K562 (cell line): Measurements from ENCODE around the gene ELF2. TPM values are rescaled to one million over a fixed set of nuclear protein-coding genes. Genes with fewer than 3 reads are reported as not detected.

Experiments
- AFF1 ChIP-seq, 2 experiments: fragments of 450-650 bp; IDR thresholded peaks; 2 replicates each; pipeline ENCODE4 v1.6.1; 2018; ENCODE audit warnings: mild to moderate bottlenecking in 2 of 2, low read depth in 1 of 2; ENCODE audit not compliant: partially characterized antibody in 2 of 2
- ELF2 ChIP-seq: fragments of 250-450 bp; sonication (Bioruptor Pico); IDR thresholded peaks from 2 replicates; pipeline ENCODE4 v1.5.0; 2021; ENCODE audit warnings: mild to moderate bottlenecking
- FOXJ2 ChIP-seq: fragments of 200-800 bp; sonication (Bioruptor generic); IDR thresholded peaks from 2 replicates; pipeline ENCODE4 v1.6.1; 2016; ENCODE audit warnings: missing genetic modification characterization, missing compliant biosample characterization
- GTF2F1 ChIP-seq: IDR thresholded peaks from 2 replicates; pipeline ENCODE4 v1.6.1; 2011; ENCODE audit warnings: low read depth, low read length, improper control_type of control experiment
- MEF2D ChIP-seq: conservative IDR thresholded peaks from 2 replicates; pipeline ENCODE4 v1.6.1; 2016; ENCODE audit warnings: low read depth, missing genetic modification characterization, missing compliant biosample characterization
- NFXL1 ChIP-seq: fragments of 450-650 bp; formaldehyde crosslinking; IDR thresholded peaks from 2 replicates; pipeline ENCODE4 v1.4.0; 2021; ENCODE audit warnings: mild to moderate bottlenecking
- ZBTB33 ChIP-seq: sonication (generic); formaldehyde crosslinking; IDR thresholded peaks from 2 replicates; pipeline ENCODE4 v1.8.1; 2023; ENCODE audit warnings: mild to moderate bottlenecking, missing genetic modification reagents
- ZNF143 ChIP-seq: sonication (generic); formaldehyde crosslinking; IDR thresholded peaks from 2 replicates; pipeline ENCODE4 v1.9.0; 2022; ENCODE audit warnings: mild to moderate bottlenecking, missing genetic modification reagents
- ZNF609 ChIP-seq: sonication (generic); formaldehyde crosslinking; IDR thresholded peaks from 2 replicates; pipeline ENCODE4 v1.8.1; 2023; ENCODE audit warnings: missing genetic modification reagents, mild to moderate bottlenecking, borderline replicate concordance
- ZNF764 ChIP-seq: fragments of 250-450 bp; sonication (Bioruptor Pico); IDR thresholded peaks from 2 replicates; pipeline ENCODE4 v1.4.0; 2020; ENCODE audit warnings: low read depth, mild to moderate bottlenecking, moderate library complexity
- polyA plus RNA-seq, 8 experiments: library from polyadenylated mRNA; depleted of rRNA in 4 of 8; stranded (reverse) in 5 of 8; unstranded in 3 of 8; fragments of >200 nt; fragmentation: Nextera tagmentation in 2 of 8; fragmentation: Illumina TruSeq in 1 of 8; extraction: Ambion mirVana in 2 of 8; extraction: Trizol in 1 of 8; gene quantifications; 2 replicates each; pipeline versions ENCODE4 v1.2.1 to v1.2.3, GENCODE V29; 2011 to 2014; ENCODE audit warnings: inconsistent platforms in 1 of 8, missing spikeins in 1 of 8
- total RNA-seq, 7 experiments: library from RNA; depleted of rRNA in 6 of 7; stranded (reverse); fragments of >200 nt in 6 of 7; fragmentation: Illumina TruSeq in 2 of 7; extraction: Trizol in 2 of 7; gene quantifications; 2 replicates each; pipeline versions ENCODE4 v1.2.1 to v1.2.3, GENCODE V29; 2011 to 2021; ENCODE audit warnings: low replicate concordance in 1 of 7
- TF ChIP-seq, protein P1 (sequence below): IDR thresholded peaks from 3 replicates; pipeline ENCODE4 v1.6.1; 2011; ENCODE audit warnings: borderline replicate concordance, mild to moderate bottlenecking; ENCODE audit not compliant: insufficient read length, insufficient read depth
- TF ChIP-seq, protein P2 (sequence below), 2 experiments: fragments of 450-650 bp in 1 of 2; sonication (generic) in 1 of 2; formaldehyde crosslinking in 1 of 2; IDR thresholded peaks in 1 of 2; conservative IDR thresholded peaks in 1 of 2; 2 replicates each; pipeline versions ENCODE4 v1.6.1 to v1.8.1; 2016 to 2023; ENCODE audit warnings: mild to moderate bottlenecking in 2 of 2, moderate library complexity in 2 of 2, inconsistent platforms in 1 of 2, missing genetic modification reagents in 1 of 2

ELF2 gene
- total and polyA plus RNA-seq, 9 of the 15 experiments (the other 6 are each of a cell fraction or from before 2014, with no cell fraction given): 9.4 to 58.7 (median 41.6) TPM

- TF ChIP-seq MEF2D (tag) (no peak), ZNF143 (CRISPR knock-in tag) (no peak), ZBTB33 (CRISPR knock-in tag) (no peak), ZNF609 (no peak), FOXJ2 (tag) (0 out of 2 replicates have a peak, but pooled peaks have one; percentile 44), GTF2F1 (no peak), NFXL1 (no peak), ELF2 (CRISPR knock-in tag) (no peak), ZNF764 (CRISPR knock-in tag) (no peak), AFF1 (IDR thresholded peaks at IDR 0.05; ENCODE audit: low read depth in 1 of 2, partially characterized antibody in 2 of 2) (no peak)
- TF ChIP-seq, protein P1, sequence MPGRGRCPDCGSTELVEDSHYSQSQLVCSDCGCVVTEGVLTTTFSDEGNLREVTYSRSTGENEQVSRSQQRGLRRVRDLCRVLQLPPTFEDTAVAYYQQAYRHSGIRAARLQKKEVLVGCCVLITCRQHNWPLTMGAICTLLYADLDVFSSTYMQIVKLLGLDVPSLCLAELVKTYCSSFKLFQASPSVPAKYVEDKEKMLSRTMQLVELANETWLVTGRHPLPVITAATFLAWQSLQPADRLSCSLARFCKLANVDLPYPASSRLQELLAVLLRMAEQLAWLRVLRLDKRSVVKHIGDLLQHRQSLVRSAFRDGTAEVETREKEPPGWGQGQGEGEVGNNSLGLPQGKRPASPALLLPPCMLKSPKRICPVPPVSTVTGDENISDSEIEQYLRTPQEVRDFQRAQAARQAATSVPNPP: no peak
- TF ChIP-seq, protein P2, sequence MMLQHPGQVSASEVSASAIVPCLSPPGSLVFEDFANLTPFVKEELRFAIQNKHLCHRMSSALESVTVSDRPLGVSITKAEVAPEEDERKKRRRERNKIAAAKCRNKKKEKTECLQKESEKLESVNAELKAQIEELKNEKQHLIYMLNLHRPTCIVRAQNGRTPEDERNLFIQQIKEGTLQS (IDR thresholded peaks at IDR 0.05): peak; percentile 62; the same call in 1 of the 2 replicates
- TF ChIP-seq, protein P2 (CRISPR knock-in tag; conservative IDR thresholded peaks at IDR 0.05): no peak
These were observed 68.4 kb downstream of the ELF2 start (continued) for GRCh38 chr4:139108567-139109128.
